Melanocyte of skin (primary cell): ENCODE data around the gene FUOM. TPM values are rescaled to one million over a fixed set of nuclear protein-coding genes. Genes with fewer than 3 reads are reported as not detected.

Experiments
- small RNA-seq, 2 donors: library from RNA; depleted of rRNA; stranded (forward); fragments of <200 nt; gene quantifications; one replicate each; pipeline ENCODE3, GENCODE V24; 2012
- total RNA-seq, 2 donors: library from RNA; depleted of rRNA; stranded (reverse); fragments of >200 nt; gene quantifications; 2 replicates each; pipeline ENCODE4 v1.2.3, GENCODE V29; 2012

The FUOM gene, protein sequence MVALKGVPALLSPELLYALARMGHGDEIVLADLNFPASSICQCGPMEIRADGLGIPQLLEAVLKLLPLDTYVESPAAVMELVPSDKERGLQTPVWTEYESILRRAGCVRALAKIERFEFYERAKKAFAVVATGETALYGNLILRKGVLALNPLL
- total RNA-seq = 10 to 100 TPM; 14.8 to 15.3 TPM

DNA sequence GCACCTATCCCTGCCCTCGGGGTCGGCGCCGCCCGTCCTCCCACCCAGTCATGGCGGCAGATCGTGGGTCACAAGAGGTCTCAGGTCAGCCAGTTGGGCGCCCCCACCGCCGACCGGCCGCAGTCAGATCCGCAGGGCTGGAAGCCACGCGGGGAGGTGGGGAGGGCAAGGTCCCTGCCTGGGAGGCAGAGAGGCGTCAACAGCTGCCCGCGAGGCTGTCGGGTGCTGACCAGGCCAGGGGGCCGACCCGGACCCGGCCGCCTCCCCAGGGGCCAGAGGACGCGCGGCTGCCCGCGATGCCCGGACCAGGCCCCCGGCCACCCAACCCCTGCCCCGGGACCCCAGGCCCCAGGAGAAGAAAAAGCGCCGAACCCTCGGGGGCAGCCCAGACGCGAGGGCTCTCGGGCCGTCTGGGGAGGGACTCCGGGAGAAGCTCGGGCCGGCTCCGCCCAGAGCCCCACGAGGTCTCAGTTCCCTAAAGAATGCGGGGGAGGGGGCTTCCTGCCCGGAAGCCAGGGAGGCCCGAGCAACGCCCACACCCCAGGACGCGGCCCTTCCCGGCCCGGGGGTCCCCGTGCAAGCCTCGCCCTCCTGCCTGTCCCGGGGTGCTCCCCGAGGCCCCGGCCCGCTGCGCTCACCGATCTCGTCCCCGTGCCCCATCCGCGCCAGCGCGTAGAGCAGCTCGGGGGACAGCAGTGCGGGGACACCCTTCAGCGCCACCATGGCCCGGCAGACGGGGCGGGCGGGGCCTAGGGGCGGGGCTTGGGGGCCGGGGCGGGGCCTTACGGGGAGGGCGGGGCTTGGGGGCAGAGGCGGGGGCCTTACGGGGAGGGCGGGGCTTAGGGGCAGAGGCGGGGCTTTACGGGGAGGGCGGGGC lies at the start of gene FUOM:
FUOM (minus strand) TSS at position 735 of the 877 bp plus-strand sequence; CDS start at position 723, 12 bp downstream.

DNA sequence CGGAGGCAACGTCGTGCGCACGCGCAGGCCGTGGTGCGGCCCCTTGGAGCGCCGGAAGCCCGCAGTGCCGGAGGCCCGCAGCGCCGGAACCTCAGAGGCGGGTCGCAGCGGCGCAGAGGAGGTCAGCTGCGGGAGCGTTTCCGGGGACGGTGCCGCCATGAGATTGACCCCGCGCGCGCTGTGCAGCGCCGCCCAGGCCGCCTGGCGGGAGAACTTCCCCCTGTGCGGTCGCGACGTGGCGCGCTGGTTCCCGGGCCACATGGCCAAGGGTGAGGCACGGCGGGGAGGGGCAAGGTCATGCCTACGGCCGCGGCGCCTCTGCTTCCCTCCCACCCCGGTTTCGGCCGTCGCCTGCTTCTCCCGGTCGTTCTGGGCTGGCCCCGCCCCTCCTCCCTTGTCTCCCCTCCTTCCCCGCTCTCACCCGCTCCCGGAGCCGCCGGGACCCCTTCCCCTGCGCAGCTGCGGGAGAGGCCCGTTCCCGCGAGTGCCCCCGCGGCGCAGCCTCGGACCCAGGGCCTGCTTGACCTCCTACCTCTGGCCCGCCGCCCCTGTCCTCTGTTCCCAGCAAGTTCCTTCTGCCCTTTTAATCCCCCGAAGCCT lies 36.3 kb upstream of the FUOM start, which contains the start of gene MTG1:
MTG1 (plus strand) TSS at position 94 of the 600 bp plus-strand sequence; CDS start at position 158, 64 bp downstream.

GRCh38 chr10:133379152-133379800 lies 21.5 kb upstream of the FUOM start, which contains the start of gene PAOX:
TSS of gene PAOX (plus strand) at chr10:133379262. CDS start at chr10:133379317, 55 bp downstream.

GRCh38 chr10:133373174-133374090 lies 15.6 kb upstream of the FUOM start, which contains the start of gene ECHS1:
TSS of gene ECHS1 (minus strand) at chr10:133373354. CDS start at chr10:133373333, 21 bp downstream.

GRCh38 chr10:133336577-133337369 lies 21.0 kb downstream of the FUOM start, which contains the start of gene CALY:
TSS of gene CALY (minus strand) at chr10:133336896. CDS start at chr10:133328989, 7,907 bp downstream.

DNA sequence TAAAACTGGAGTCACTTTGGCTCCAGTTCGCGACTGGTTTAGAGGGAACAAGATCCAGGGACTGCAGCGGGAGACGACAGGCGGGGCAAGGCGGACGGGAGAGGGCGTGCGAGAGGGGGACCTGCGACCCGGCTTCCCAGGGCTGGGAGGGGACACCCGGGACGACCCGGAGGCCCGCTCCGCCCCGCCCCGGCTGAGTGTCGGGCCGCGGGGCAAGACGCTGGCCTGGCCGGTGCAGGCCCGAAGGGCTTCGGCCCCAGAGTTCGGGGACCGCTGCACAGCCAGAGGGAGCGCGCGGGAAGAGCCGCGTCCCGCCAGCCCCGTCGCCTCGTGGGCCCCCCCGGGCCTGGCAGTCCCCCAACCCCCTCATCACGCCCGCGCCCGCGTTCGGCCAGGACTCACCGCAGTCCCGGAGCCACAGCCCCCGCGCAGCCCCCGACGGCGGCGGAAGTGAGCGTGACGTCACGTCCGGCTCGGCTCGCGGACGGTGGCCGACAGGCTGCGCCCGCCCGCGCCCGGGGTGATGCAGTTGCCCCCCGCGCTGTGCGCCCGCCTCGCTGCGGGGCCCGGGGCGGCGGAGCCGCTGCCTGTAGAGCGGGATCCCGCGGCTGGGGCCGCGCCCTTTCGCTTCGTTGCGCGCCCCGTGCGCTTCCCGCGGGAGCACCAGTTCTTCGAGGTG lies 49.3 kb downstream of the FUOM start, which contains the start of the genes TUBGCP2 and ZNF511:
TUBGCP2 (minus strand) TSS at position 452 of the 679 bp plus-strand sequence. CDS start 5,931 bp downstream, outside the sequence.
ZNF511 (plus strand) TSS at position 494 of the 679 bp plus-strand sequence; CDS start at position 524, 30 bp downstream.

Small RNA genes within 50 kb of the gene (small RNA-seq; reads per million reads assigned to genes)
- gene AL360181.4 = 0 reads per million in 2 donors
- gene BANF1P2 = 0 reads per million in 2 donors
- 0 to 0.34 reads per million in 2 donors for gene MIR3944

Other genes starting within 250 kb of the FUOM start
- gene KNDC1, start 197.8 kb downstream of the FUOM start, total RNA-seq = 1 to 10 TPM in 1 of 2 donors, under 1 TPM in 1; 0.67 to 1.0 TPM
- not detected for gene UTF1, start 127.8 kb downstream of the FUOM start, total RNA-seq
- gene VENTX, start 120.2 kb downstream of the FUOM start, total RNA-seq = not detected
- gene ADAM8, start 81.2 kb downstream of the FUOM start, total RNA-seq = 1 to 10 TPM in 1 of 2 donors, under 1 TPM in 1; 0.33 to 1.0 TPM
- gene TUBGCP2, start 49.1 kb downstream of the FUOM start, total RNA-seq = 10 to 100 TPM; 54.3 to 55.1 TPM
- 10 to 100 TPM; 26.8 to 35.6 TPM for gene ZNF511, start 49.1 kb downstream of the FUOM start, total RNA-seq
- not detected for gene CALY, start 21.1 kb downstream of the FUOM start, total RNA-seq
- gene PRAP1, start 10.6 kb downstream of the FUOM start, total RNA-seq = not detected
- 10 to 100 TPM; 63.3 to 65.4 TPM for gene ECHS1, start 15.3 kb upstream of the FUOM start, total RNA-seq
- gene PAOX, start 21.2 kb upstream of the FUOM start, total RNA-seq = 1 to 10 TPM; 2.3 to 6.2 TPM
- 10 to 100 TPM; 32.6 to 33.4 TPM for gene MTG1, start 36.1 kb upstream of the FUOM start, total RNA-seq
- under 1 TPM in 1 of 2 donors, not detected in 1; under 0.01 TPM for gene SPRN, start 66.6 kb upstream of the FUOM start, total RNA-seq
- gene SCART1, start 95.9 kb upstream of the FUOM start, total RNA-seq = 1 to 10 TPM; 1.0 to 2.0 TPM
- under 1 TPM in 1 of 2 donors, not detected in 1; 0.69 TPM for gene CYP2E1, start 169.3 kb upstream of the FUOM start, total RNA-seq
- gene SYCE1, start 207.6 kb upstream of the FUOM start, total RNA-seq = not detected